H9 (cell line): ENCODE measurements around the gene C10orf71. TPM values are rescaled to one million over a fixed set of nuclear protein-coding genes. Genes with fewer than 3 reads are reported as not detected.

Experiments
- DNase-seq: peaks from one replicate; pipeline ENCODE4 v3.0.0-alpha.2; 2017
- H2AFZ ChIP-seq: one replicate; pipeline ENCODE4 v1.6.1; 2013; ENCODE audit warnings: mild to moderate bottlenecking, low read length, control low read depth, moderate library complexity
- H2AK5ac ChIP-seq: 2 replicates; pipeline ENCODE4 v1.6.1; 2013; ENCODE audit warnings: low read length, control low read depth, mixed read lengths; ENCODE audit not compliant: insufficient read length
- H2BK120ac ChIP-seq: one replicate; pipeline ENCODE4 v1.6.1; 2013; ENCODE audit warnings: low read depth, mild to moderate bottlenecking, low read length, control low read depth, inconsistent platforms; ENCODE audit not compliant: poor library complexity, severe bottlenecking
- H2BK12ac ChIP-seq: 2 replicates; pipeline ENCODE4 v1.6.1; 2013; ENCODE audit warnings: low read length, control low read depth, mixed read lengths, low read depth; ENCODE audit not compliant: insufficient read length
- H2BK15ac ChIP-seq: 2 replicates; pipeline ENCODE4 v1.6.1; 2013; ENCODE audit warnings: low read depth, low read length, control low read depth
- H2BK20ac ChIP-seq: one replicate; pipeline ENCODE4 v1.6.1; 2013; ENCODE audit warnings: low read depth, mild to moderate bottlenecking, low read length, control low read depth, inconsistent platforms; ENCODE audit not compliant: poor library complexity, severe bottlenecking
- H2BK5ac ChIP-seq: 2 replicates; pipeline ENCODE4 v1.6.1; 2013; ENCODE audit warnings: low read length, control low read depth, mixed read lengths; ENCODE audit not compliant: insufficient read length
- H3K14ac ChIP-seq: 2 replicates; pipeline ENCODE4 v1.6.1; 2013; ENCODE audit warnings: low read length, control low read depth; ENCODE audit not compliant: insufficient read depth
- H3K18ac ChIP-seq: 2 replicates; pipeline ENCODE4 v1.6.1; 2013; ENCODE audit warnings: low read depth, mild to moderate bottlenecking, mixed read lengths, low read length, control low read depth; ENCODE audit not compliant: insufficient read length
- H3K23ac ChIP-seq: 2 replicates; pipeline ENCODE4 v1.6.1; 2013; ENCODE audit warnings: low read length, control low read depth, mixed read lengths, low read depth; ENCODE audit not compliant: insufficient read length
- H3K23me2 ChIP-seq: 2 replicates; pipeline ENCODE4 v1.6.1; 2013; ENCODE audit warnings: low read depth, mild to moderate bottlenecking, mixed read lengths, low read length, control low read depth; ENCODE audit not compliant: insufficient read length, poor library complexity, severe bottlenecking
- H3K27ac ChIP-seq: 2 replicates; pipeline ENCODE4 v1.5.1; 2013; ENCODE audit warnings: low read length, control low read depth, mixed read lengths, low read depth; ENCODE audit not compliant: insufficient read length
- H3K27me3 ChIP-seq: 2 replicates; pipeline ENCODE4 v1.6.1; 2013; ENCODE audit warnings: low read length, control low read depth, inconsistent platforms; ENCODE audit not compliant: insufficient read depth
- H3K4ac ChIP-seq: 2 replicates; pipeline ENCODE4 v1.6.1; 2013; ENCODE audit warnings: low read depth, mild to moderate bottlenecking, control low read depth, inconsistent platforms, low read length, moderate library complexity
- H3K4me1 ChIP-seq: 2 replicates; pipeline ENCODE4 v1.6.1; 2013; ENCODE audit warnings: low read length, control low read depth, inconsistent platforms; ENCODE audit not compliant: insufficient read depth
- H3K4me2 ChIP-seq: 2 replicates; pipeline ENCODE4 v1.6.1; 2013; ENCODE audit warnings: low read length, control low read depth, mixed read lengths; ENCODE audit not compliant: insufficient read length, insufficient read depth
- H3K56ac ChIP-seq: 2 replicates; pipeline ENCODE4 v1.6.1; 2013; ENCODE audit warnings: low read depth, mild to moderate bottlenecking, mixed read lengths, low read length, control low read depth; ENCODE audit not compliant: insufficient read length
- H3K79me1 ChIP-seq: 2 replicates; pipeline ENCODE4 v1.6.1; 2013; ENCODE audit warnings: low read depth, mild to moderate bottlenecking, moderate library complexity, low read length, control low read depth, inconsistent platforms; ENCODE audit not compliant: insufficient read depth, poor library complexity, severe bottlenecking
- H3K79me2 ChIP-seq: 2 replicates; pipeline ENCODE4 v1.6.1; 2013; ENCODE audit warnings: low read length, control low read depth, inconsistent platforms; ENCODE audit not compliant: insufficient read depth
- H3K9ac ChIP-seq: 2 replicates; pipeline ENCODE4 v1.6.1; 2013; ENCODE audit warnings: low read length, control low read depth, mixed read lengths; ENCODE audit not compliant: insufficient read length; ENCODE audit errors: extremely low read depth
- H3K9me3 ChIP-seq: one replicate; pipeline ENCODE4 v1.6.1; 2013; ENCODE audit warnings: low read depth, low read length, inconsistent platforms; ENCODE audit not compliant: control insufficient read depth
- H3T11ph ChIP-seq: one replicate; pipeline ENCODE4 v1.6.1; 2013; ENCODE audit warnings: mild to moderate bottlenecking, low read length, control low read depth, inconsistent platforms
- H4K20me1 ChIP-seq: one replicate; pipeline ENCODE4 v1.6.1; 2013; ENCODE audit not compliant: control insufficient read depth, insufficient read length, insufficient read depth
- H4K5ac ChIP-seq: 2 replicates; pipeline ENCODE4 v1.6.1; 2013; ENCODE audit warnings: low read depth, mild to moderate bottlenecking, mixed read lengths, low read length, control low read depth; ENCODE audit not compliant: insufficient read length
- H4K8ac ChIP-seq: replicated peaks from 2 replicates; pipeline ENCODE4 v1.6.1; 2013; ENCODE audit warnings: low read length, control low read depth, mixed read lengths, low read depth; ENCODE audit not compliant: insufficient read length
- H4K91ac ChIP-seq: 2 replicates; pipeline ENCODE4 v1.6.1; 2013; ENCODE audit warnings: low read depth, mild to moderate bottlenecking, moderate library complexity, mixed read lengths, low read length, control low read depth; ENCODE audit not compliant: insufficient read length
- H3K27ac Mint-ChIP-seq, 3 experiments: 2 replicates in 2 of 3; 3 replicates in 1 of 3; pipeline ENCODE4 v1.8.0; 2020 to 2021; ENCODE audit warnings: mixed read lengths in 3 of 3, mild to moderate bottlenecking in 1 of 3, moderate library complexity in 1 of 3
- H3K27me3 Mint-ChIP-seq: 2 replicates; pipeline ENCODE4 v1.8.0; 2021; ENCODE audit warnings: low read depth, mild to moderate bottlenecking, moderate library complexity, mixed read lengths
- H3K36me3 Mint-ChIP-seq, 3 experiments: 2 replicates in 2 of 3; 3 replicates in 1 of 3; pipeline ENCODE4 v1.8.0; 2020 to 2021; ENCODE audit warnings: low read depth in 3 of 3, mixed read lengths in 3 of 3; ENCODE audit not compliant: insufficient read depth in 1 of 3
- H3K4me1 Mint-ChIP-seq, 2 experiments: 2 replicates each; pipeline ENCODE4 v1.8.0; 2020; ENCODE audit warnings: mixed read lengths in 2 of 2
- H3K4me3 Mint-ChIP-seq, 2 experiments: 2 replicates in 1 of 2; 3 replicates in 1 of 2; pipeline ENCODE4 v1.8.0; 2020 to 2021; ENCODE audit warnings: mild to moderate bottlenecking in 2 of 2, mixed read lengths in 2 of 2, moderate library complexity in 1 of 2
- H3K9me3 Mint-ChIP-seq, 2 experiments: 2 replicates in 1 of 2; 3 replicates in 1 of 2; pipeline ENCODE4 v1.8.0; 2020; ENCODE audit warnings: mild to moderate bottlenecking in 2 of 2, mixed read lengths in 2 of 2, moderate library complexity in 1 of 2
- CTCF ChIP-seq: fragments of 200-600 bp; sonication (generic); conservative IDR thresholded peaks from 3 replicates; pipeline ENCODE4 v1.8.0; 2021; ENCODE audit warnings: antibody characterized with exemption, mild to moderate bottlenecking
- WGBS: extraction: QIAGEN DNeasy Blood & Tissue Kit; methylation state at CpG from one replicate; pipeline ENCODE4 v1.1.7; 2013; ENCODE audit warnings: missing lambda C conversion rate, low lambda C conversion rate, mixed read lengths; ENCODE audit not compliant: insufficient read length; ENCODE audit errors: extremely low coverage; 5-methylcytosine and 5-hydroxymethylcytosine counted together
- total RNA-seq: library from RNA; stranded (reverse); gene quantifications from 2 replicates; pipeline ENCODE4 v1.2.1, GENCODE V29; 2021

The C10orf71 gene
- total RNA-seq, 1 experiment from 2014 or later, result not detected

GRCh38 chr10:49290131-49290530, 8.8 kb upstream of the C10orf71 start:
- Histone ChIP-seq H3K79me1 (no peaks in the 10 kb centered on the region), H4K91ac (no peak overlapping the region), H3K9me3 (no peaks in the 10 kb centered on the region), H3K79me2 (no peaks in the 10 kb centered on the region), H3K4ac (no peak overlapping the region), H2BK120ac (no peak overlapping the region), H3K9ac (no peak overlapping the region), H3K56ac (no peak overlapping the region), H4K5ac (no peak overlapping the region), H3K23ac (no peak overlapping the region), H4K20me1 (no peaks in the 10 kb centered on the region), H3K14ac (no peak overlapping the region), H3K27me3 (no peaks in the 10 kb centered on the region), H3K4me2 (no peak overlapping the region), H3T11ph (no peak overlapping the region), H2BK12ac (no peak overlapping the region), H2BK15ac (no peak overlapping the region), H2BK5ac (no peak overlapping the region), H3K23me2 (no peaks in the 10 kb centered on the region), H2AFZ (no peak overlapping the region), H3K4me1 (no peaks in the 10 kb centered on the region), H3K18ac (no peak overlapping the region), H3K27ac (no peak overlapping the region), H4K8ac (no peak overlapping the region), H2AK5ac (no peak overlapping the region), H2BK20ac (no peak overlapping the region)
- TF ChIP-seq CTCF, result no peak
- peaks cover 12% of the 10 kb centered on the region for H3K27me3 Mint-ChIP-seq
- H3K9me3 Mint-ChIP-seq, result no peaks in the 10 kb centered on the region
- H3K4me3 Mint-ChIP-seq, result no peak overlapping the region
- DNase-seq, result no peak
- no peaks in the 10 kb centered on the region for H3K36me3 Mint-ChIP-seq
- no peak overlapping the region for H3K27ac Mint-ChIP-seq
- WGBS, result no CpG with 5 or more reads among the region's 1 CpG
- H3K4me1 Mint-ChIP-seq, result no peaks in the 10 kb centered on the region
